HG03439 (cell line): ENCODE results near the gene SLC49A3.
"Not testable (repeated sequence)": the region's sequence is repeated elsewhere in the genome, so short reads cannot be mapped to it uniquely, and the experiment has no call there.

Experiments used
- ATAC-seq: cut with Tn5 transposase; IDR thresholded peaks from one replicate; pipeline ENCODE4 v1.9.1; 2021; ENCODE audit warnings: mild to moderate bottlenecking, moderate library complexity; ENCODE audit not compliant: unreplicated experiment

The SLC49A3 gene

DNA sequence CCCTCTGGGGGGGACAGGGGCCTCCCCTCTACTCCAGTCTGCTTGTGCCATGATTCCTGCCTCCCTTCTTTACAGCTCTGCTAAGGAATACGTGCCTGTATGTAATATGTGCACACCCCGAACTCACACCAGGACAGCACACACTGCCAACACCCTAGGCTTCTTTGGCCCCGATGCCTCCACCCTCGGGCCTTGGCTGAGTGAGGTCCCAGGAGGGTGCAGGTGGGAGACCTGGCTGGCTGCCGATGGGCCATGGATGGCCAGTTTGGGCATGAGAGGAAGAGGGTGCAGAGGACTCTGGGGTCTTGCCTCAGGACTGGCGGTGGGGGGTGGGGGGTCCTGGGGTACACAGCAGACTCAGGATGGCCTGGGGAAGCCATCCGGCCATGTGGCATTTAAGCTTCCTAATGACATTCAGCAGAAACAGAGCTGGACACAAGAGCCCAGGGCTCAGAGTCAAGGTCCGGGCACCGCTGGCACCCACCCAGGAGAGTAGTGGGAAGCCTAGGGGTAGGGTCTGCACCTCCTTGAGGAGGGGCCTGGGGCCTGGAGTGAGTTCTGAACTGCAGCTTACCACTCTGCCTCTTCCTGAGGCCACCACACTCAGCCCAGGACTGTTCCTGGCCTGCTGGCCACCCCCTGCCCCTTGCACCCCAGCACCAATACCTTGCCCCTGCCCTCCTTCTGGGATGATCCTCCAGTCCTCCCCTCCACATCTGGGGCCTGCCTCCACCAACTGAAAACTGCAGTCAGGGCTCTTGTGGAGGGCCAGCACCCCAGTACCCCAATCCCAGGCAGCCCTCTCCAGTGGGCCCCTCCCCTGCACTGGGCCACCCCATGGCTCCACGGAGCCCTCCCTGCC lies 14.6 kb upstream of the SLC49A3 start:
- ATAC-seq: no peak

DNA sequence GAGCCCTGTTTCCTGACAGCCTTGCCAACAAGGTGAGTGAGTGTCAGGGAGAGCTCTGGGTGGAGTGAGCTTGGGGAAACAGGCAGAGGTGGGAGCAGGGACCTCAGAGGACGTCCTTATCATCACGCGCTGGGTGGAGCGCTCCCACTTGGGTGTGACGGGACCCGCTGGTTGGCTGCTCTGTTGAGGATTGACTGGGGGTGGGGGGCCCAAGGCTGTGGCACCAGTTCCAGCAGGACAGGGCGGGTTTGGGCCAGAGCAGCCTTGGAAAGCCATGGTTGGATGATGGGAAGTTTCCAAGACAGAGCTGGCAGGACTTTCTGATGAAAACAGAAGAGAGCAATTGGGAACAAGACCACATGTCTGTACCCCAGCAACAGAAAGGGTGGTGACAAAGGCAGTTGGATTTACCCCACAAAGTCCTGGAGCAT lies 13.7 kb upstream of the SLC49A3 start:
- ATAC-seq: no peak

DNA sequence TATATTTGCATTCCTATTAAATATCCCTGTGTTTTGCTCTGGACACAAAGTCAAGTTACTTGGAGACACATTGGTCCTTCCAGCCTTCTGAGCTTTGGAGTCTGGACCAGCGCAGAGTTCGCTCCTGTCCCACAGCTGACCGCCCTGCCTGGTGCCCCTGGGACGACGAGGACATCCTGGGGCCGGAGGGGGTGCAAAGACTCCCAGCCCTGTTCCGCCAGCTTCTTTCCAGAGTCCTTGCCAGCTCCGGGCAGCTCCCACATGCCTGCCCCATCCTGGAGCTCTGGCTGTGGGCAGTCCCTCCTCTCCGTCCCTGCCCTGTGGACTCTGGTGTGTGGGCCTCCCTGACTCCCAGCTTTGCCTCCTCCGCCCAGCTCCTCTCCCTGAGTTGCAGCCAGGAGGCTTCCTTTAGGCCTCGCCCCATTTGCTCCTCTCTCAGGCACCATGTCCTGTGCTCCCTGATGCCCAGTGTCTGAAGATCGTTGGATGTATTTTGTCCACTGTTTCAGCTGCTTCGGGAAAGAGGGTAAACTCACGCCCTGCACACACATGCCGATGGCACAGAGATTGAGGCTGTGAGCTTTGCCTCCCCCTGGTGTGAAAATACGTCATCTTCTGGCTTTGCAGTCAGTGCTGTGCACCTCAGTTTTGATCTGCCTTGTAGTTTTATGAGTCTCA lies 11.8 kb upstream of the SLC49A3 start:
- ATAC-seq: no peak

DNA sequence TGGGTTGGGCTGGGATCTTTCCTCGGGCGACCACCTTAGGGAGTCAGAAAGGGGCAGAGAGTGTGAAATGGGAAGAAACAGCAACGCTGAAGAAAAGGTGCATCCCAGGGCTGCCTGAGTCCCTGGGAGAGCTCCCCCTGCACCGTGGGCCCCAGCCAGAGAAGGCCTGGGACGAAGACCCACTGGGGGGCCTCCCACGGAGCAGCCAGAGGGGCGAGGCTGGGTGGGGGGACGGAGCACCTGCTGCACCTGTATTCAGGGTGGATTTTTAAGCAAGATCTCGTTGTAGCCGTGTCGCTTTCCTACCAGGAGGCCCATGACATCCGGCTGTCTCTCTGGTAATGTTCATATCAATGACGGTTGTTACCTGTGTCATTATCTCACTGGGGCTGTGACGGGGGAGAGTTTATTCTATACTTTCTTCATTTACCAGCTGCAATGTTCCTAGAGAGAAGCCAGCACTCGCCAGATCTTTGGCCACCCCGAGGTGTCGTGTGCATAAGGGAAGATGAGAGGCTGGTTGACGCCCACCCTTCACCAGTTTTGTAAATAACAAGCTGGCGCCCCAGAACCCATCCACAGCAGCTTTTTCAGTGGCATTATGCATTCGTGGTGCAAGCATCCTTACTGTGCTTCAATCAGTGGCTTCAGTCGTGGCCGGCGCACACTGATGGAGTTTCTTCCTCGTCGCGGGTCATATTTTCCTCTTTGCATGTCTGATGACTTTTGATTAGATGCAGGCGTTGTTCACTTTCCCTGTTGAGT lies 11.0 kb upstream of the SLC49A3 start:
- ATAC-seq: no peak

DNA sequence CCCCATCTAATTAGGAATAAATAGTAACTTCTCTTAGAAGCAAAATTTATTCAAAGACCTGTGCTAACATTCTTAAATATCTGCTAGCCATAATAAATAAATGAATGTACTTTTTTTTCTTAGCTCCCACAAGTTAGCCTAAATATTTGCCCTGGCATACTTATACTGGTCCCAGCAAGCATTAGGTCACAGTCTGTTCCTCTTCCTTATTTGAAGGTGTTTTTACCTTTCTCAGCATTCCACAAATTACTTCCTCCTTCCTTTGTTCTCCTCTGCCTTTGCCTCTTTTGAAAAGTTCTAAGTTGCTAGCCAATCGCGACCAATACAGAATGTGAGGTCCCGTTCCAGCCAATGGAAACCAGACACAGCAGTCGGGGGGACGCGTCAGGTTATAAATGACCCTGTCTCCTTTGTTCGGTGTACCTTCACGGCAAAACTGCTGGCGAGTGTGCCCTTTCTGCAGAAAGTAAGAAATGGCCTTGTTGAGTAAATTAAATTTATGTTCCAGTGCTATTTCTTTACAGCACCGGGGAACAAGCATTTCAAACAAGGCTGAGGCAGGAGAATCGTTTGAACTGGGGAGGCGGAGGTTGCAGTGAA lies 5.5 kb upstream of the SLC49A3 start:
- ATAC-seq: not testable (repeated sequence)

DNA sequence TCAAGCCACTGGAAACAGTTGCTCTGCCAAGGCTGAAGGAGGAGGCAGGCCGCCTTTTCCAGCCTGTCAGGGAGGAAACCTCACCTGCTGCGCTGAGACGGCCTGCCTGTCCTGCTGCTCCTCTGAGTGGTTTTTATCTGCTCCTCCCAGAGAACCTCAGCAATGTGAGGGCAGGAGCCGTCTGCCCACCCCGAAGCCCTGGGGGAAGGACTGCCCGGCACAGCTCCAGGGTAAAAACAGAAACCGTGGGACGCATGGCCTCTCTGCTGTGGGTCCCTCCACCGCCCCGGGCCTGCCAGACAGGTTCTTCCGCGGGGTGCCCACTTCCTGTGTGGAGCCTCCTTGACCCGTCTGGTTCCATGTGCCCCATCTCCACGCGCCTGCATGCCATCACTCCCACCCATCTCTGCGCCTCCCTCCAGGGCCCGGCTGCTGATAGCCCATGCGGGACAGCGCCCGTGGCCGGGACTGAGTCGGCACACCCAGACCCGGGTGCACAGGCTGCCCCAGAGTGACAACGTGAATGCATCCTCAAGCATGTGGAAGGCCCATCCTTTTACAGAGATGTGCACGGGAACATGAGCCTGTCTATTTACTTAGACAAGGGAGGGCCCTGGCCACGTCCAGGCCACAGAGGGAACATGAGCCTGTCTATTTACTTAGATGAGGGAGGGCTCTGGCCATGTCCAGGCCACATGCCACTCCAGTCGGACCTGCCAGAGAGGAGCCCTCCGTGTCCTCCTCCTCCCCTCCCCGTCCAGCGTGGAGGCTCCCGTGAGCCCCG lies 4.0 kb upstream of the SLC49A3 start:
- ATAC-seq: no peak

DNA sequence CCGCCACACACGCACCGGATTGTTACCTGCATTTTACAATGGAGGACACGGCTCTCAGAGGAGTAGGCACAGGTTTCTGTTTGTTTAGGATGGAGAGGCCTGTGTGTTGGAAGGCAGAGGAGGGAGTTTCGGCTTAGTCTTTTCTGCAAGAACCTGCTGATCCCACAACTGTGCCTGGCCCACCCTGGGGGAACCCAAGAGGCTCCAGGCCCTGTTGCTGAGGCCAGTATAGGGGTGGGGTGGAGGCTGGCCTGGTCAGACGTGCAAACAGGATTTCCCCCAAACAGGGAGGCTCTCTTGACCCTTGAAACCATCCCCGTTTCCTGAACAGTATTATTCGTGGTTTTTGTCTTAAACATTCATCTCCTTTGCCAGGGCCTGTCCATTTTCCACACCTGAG lies 772 bp upstream of the SLC49A3 start:
- ATAC-seq: no peak

DNA sequence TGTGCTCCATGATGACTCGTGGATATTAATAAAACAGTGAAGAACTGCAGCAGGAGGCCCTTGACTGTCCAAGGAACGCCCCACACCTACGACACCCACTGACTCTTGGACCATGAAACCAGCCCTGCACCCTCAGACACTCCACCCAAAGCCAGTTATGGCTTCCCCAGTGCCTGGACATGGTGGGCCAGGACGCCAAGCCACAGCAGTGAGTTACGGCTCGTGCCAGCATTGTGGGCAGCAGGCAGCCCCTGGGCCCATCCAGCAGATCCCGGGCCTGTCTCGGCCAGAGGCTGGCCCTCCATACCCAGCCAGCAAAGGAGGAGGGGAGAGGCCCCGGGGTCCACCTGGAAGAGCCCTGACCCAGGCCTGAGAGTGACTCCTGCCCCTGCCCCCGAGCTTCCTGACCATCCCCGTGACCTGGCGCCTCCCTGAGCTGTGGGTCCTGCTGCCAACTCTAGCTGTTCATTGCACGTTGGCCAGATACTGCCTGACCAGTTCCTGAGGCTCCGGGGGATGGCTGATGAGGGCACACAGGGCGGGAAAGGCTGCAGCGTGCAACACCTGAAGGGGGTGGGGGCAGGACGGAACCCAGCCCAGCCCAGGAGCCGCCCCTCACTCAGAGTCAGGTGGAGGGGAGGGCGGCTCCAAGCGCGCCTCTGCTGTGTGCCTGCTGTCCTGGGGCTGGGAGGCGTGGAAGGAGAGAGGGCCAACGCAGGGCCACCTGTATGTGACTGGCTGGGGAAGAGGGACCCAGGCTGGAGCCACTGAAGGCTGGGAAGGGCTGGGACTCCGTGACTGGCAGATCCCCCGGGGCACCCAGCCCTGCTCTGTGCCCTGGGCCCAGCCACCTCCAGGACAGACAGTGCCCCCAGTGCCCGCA lies 739 bp downstream of the SLC49A3 start:
- ATAC-seq: no peak

DNA sequence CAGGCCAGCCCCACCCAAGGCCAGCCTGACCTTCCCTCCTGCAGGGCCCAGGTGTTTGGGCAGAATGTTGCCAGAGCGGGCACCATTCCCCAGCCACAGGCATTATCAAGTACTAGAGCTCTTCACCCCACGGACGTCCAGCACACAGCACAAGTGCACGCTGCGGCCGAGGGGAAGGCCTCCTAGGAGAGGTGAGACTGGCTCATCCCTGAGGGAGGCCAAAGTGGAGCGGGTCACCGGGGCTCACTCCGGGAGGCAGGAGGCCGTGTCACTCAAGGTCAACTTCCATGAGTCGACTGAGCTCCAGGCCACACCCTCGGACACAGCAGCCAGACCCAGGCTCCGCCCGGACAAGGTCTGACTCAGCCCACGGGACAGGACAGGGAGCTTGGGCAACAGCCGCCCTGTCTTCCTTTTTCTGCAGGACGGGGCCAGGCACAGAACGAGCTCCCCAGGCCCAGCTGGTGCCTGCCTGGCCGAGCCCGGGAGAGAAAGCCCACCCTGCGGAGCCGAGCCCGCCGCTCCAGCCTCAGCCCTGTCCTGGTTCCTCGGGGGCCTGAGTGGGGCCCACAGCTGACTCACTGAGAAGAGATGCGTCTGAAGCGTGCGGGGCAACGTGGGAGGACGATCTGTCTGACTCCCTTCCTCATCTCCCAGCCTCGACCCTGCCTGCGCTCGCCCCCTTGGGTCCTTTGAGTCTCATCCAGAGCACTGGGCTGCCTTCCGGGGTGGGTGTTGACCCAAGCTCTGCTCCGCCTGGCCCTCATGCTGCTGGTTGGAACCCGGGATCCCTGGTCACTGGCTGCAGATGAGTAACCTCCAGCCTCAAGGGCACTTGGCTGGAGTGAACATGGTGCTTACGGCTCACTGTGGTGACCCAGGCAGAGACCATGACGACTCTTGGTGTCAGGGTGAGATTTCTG lies 1.6 kb downstream of the SLC49A3 start:
- ATAC-seq: no peak

DNA sequence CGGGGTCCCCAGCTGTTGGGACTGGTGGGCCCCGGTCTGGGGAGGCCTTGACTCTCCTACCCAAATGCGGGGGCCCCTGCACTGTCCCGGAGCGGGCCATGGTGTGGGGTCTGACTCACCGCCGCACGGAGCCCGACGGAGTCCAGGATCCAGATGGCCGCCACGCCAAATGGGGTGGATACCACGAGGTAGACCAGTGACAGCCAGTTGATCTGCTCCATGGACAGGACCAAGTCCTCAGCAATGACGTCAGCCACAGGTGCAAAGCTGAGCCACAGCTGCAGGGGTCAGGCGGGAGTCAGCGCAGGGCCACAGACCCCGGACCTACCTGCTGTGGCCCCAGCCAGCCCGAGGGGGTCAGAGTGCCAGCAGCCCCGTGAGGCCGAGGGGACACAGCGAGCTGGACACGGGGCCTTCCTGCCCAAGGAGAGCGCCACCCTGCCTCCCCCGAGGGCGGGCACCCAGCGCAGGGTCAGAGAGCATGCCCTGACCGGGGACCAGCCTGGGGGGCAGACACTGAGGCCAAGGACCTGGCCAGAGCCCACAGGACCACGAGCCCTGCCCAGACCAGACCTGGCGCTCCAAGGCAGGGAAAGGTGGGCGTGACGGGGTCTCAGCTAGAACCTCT lies 2.4 kb downstream of the SLC49A3 start:
- no peak for ATAC-seq

DNA sequence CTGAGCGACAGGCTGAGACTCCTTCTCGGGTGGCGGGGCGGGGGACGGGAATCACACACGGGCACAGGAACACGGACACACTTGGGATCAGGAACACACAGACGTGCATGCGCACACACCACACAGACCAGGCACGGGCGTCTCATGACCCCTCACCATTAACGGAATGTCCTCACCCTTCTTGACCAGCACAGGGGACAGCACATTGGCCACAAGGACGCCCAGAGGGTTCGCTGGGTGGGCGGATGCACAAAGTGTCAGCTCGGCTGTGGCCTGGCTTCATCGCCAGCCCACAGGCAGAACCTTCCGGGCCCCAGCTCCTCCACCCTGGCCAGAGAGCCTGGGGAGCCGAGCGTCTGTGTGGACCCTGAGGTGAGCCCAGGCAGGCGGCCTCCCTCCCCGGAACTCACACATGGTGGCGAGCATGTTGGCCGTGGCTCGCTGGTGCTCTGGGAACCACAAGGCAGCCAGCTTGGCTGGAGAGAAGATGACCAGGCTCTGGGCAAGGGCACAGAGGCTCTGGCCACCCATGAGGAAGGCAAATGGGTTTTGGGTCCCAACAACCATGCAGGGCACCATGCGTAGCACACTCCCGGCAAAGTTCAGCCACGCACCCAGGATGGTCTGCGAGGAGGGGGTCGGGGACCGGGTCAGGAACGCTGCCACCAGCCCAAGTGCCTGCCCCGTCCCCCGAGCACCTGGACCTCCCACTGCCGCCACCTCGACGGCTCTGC lies 3.1 kb downstream of the SLC49A3 start:
- no peak for ATAC-seq

DNA sequence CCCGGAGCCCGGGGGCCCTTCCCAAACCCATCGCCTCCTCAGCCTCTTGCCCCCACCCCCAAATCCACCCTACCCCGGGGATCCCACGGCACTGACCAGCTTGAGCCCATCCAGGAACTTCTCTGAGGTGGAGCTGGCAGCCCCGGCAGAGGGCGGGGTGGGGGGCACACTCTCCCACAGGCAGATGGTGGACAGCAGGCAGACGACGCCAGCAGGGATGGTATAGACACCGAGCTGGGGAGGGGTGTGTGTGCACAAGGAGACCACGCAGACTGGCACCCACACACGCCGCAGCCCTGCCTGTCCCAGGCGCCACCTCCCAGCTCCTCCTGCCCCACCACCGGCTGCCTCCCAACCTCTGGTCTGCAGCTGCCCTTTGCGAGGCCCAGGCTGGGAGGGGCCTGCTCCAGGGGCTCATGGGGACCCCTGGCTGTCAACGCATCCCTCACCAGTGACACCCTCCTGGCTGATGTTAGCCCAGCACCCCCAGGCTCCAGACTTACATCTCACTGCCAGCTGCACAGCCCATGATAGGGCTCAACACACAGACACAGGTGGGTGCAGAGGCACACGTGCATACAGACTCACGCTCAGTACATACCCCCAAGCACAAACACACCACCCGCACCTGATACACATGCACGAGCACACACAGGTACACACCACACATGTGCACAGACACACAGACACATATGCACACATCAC lies 4.2 kb downstream of the SLC49A3 start:
- ATAC-seq: no peak

DNA sequence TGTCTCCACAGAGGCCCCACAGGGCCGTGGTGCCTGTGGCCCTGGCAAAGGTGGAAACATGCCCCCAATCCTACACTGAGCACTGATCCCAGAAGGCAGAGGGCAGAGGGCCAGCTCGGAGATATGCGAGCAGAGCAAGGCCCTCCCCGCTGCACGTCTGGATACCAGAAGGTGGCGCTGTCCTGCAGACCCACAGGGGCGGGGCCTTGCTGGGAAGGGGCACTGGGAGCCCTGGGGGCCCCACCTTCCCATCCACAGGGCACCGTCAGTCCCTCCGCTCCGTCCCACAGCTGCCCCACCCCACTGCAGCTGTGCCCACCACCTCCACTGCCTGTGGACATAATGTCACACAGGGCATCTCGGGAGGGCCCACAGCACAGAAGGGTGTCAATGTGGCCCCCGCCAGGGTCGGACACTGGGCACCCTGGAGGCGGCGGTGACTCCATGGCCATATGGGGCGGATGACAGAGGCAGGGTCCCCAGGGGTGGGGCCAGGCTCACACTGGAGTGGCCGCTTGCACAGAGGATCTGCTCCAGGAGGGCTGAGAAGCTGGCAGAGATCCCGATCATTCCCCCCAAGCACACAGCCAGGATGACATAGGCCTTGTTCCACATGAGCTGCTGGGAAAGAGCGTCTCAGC lies 4.8 kb downstream of the SLC49A3 start:
- no peak for ATAC-seq

DNA sequence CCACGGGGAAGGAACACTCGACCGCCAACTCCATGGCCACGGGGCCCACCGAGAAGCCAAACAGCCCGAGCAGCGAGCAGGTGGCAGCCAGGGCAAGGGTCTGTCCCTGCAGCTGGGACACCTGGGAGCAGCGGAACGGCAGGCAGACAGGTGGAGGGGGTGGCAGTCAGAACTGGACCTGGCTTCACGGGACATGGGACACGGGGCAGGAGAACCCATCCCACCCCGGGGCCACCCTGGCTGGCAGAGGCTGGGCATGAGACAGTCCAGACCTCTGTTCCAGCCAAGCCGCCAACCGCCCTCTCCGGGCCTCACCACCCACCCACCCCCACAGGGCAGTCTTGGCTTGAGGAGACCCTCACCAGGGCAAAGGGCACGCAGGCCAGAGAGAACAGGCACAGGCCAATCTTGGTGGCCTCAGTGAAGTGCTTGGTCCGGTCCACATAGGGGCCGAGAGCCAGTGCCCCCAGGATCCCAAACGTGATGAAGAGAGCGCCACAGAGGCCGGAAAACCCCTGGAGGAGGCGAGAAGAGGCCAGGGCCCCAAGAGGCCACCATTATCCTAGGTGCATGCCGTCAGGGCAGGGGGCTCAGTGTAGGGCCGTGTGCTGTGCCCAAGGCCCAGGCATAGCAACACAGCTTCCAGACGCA lies 5.6 kb downstream of the SLC49A3 start:
- ATAC-seq: no peak

DNA sequence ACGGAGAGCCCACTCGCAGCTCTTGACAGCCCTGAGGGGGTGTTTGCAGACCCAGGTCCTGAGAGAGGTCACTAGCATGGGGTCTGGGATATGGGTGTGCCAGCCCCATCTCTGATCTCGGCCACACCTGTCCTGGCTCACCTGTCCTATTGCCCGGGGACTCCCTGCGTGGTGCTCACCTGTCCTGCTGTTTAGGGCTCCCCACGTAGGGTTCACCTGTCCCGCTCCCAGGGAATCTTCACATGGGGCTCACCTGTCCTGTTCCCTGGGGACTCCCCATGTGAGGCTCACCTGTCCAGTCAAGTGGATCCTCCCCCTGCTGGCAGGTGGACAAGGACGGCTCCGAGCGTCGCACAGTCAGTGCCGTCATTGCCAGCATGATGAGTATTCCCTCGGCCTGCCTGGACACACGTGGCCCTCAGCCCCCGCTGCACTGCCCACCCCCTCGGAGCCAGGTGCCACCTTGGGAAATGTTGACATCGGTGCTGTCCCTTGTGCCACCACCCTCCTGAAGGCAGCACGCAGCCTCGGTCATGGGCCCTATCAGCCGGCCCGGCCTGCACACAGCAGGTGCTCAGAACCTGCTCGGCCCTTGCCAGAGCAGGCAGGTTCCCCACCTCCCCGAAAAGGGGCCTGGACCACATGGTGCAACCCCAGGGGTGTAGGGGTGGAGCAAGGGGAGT lies 6.3 kb downstream of the SLC49A3 start:
- no peak for ATAC-seq
